PFSK-1 (cell line): ENCODE data around the gene EN1.

Experiments used
- FOXP2 ChIP-seq: optimal IDR thresholded peaks from 2 replicates; pipeline ENCODE3; 2011; ENCODE audit warnings: borderline replicate concordance, control low read depth, inconsistent platforms; ENCODE audit not compliant: insufficient read depth; ENCODE audit errors: extremely low read length, extremely low read depth
- POLR2AphosphoS5 ChIP-seq: IDR thresholded peaks from 2 replicates; pipeline ENCODE4 v1.6.1; 2012; ENCODE audit warnings: low read depth, mild to moderate bottlenecking, control low read depth, low read length, moderate library complexity
- REST ChIP-seq, 2 experiments: IDR thresholded peaks; 2 replicates each; pipeline versions ENCODE4 v1.6.1 to v1.8.0; 2011 to 2012; ENCODE audit warnings: low read depth in 2 of 2, low read length in 2 of 2, control low read depth in 1 of 2, inconsistent platforms in 1 of 2, mild to moderate bottlenecking in 1 of 2, moderate library complexity in 1 of 2; ENCODE audit not compliant: insufficient read depth in 1 of 2
- SIN3A ChIP-seq: IDR thresholded peaks from 2 replicates; pipeline ENCODE4 v1.6.1; 2012; ENCODE audit warnings: mild to moderate bottlenecking, low read length, moderate library complexity, borderline replicate concordance; ENCODE audit not compliant: insufficient read depth
- TAF1 ChIP-seq: IDR thresholded peaks from 2 replicates; pipeline ENCODE4 v1.6.1; 2012; ENCODE audit warnings: low read length, control low read depth, borderline replicate concordance; ENCODE audit not compliant: insufficient read depth

- TF ChIP-seq POLR2AphosphoS5 = no peak
- no peak for TF ChIP-seq TAF1
- no peak for TF ChIP-seq SIN3A
- no peak for TF ChIP-seq REST (IDR thresholded peaks at IDR 0.05; ENCODE audit: insufficient read depth in 1 of 2, low read depth in 2 of 2, low read length in 2 of 2)
- TF ChIP-seq FOXP2 = no peak
These were observed 3.0 kb downstream of the EN1 start for GRCh38 chr2:118844261-118845004.
